Measurements from ENCODE around the gene NLRP6.

- TF ChIP-seq POLR2A (IDR thresholded peaks at IDR 0.05) = no peak
- TF ChIP-seq, protein P1, sequence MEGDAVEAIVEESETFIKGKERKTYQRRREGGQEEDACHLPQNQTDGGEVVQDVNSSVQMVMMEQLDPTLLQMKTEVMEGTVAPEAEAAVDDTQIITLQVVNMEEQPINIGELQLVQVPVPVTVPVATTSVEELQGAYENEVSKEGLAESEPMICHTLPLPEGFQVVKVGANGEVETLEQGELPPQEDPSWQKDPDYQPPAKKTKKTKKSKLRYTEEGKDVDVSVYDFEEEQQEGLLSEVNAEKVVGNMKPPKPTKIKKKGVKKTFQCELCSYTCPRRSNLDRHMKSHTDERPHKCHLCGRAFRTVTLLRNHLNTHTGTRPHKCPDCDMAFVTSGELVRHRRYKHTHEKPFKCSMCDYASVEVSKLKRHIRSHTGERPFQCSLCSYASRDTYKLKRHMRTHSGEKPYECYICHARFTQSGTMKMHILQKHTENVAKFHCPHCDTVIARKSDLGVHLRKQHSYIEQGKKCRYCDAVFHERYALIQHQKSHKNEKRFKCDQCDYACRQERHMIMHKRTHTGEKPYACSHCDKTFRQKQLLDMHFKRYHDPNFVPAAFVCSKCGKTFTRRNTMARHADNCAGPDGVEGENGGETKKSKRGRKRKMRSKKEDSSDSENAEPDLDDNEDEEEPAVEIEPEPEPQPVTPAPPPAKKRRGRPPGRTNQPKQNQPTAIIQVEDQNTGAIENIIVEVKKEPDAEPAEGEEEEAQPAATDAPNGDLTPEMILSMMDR (IDR thresholded peaks at IDR 0.05) = no peak
- no peak for TF ChIP-seq POLR2AphosphoS5 (IDR thresholded peaks at IDR 0.05)
- TF ChIP-seq EP300 (IDR thresholded peaks at IDR 0.05; ENCODE audit: low read depth) = no peak
These were observed 54.7 kb downstream of the NLRP6 start for GRCh38 chr11:332651-333480.

Data from transverse colon (tissue), 4 donors.